K562 (cell line): ENCODE measurements around the gene CREB3L1. TPM values are rescaled to one million over a fixed set of nuclear protein-coding genes. Genes with fewer than 3 reads are reported as not detected.

Experiments
- CBX8 ChIP-seq: fragments of 200-600 bp; sonication (generic); IDR thresholded peaks from 2 replicates; pipeline ENCODE4 v1.6.1; 2012; ENCODE audit warnings: borderline replicate concordance, mixed run types, low read depth, mild to moderate bottlenecking, moderate library complexity, mixed read lengths, low read length, control low read depth, inconsistent platforms; ENCODE audit not compliant: poor library complexity, severe bottlenecking; ENCODE audit errors: extremely low read depth
- CTBP1 ChIP-seq: fragments of 450-650 bp; IDR thresholded peaks from 2 replicates; pipeline ENCODE4 v1.6.1; 2016; ENCODE audit warnings: borderline replicate concordance
- CXXC5 ChIP-seq: fragments of 250-450 bp; sonication (Bioruptor Pico); IDR thresholded peaks from 2 replicates; pipeline ENCODE4 v1.8.0; 2022; ENCODE audit warnings: inconsistent platforms, mild to moderate bottlenecking, moderate library complexity
- GTF2E2 ChIP-seq: fragments of 200-800 bp; sonication (Bioruptor generic); IDR thresholded peaks from 2 replicates; pipeline ENCODE4 v1.6.1; 2016; ENCODE audit warnings: missing genetic modification characterization, missing compliant biosample characterization
- KLF1 ChIP-seq: fragments of 450-650 bp; IDR thresholded peaks from 2 replicates; pipeline ENCODE4 v1.6.1; 2016; ENCODE audit warnings: missing genetic modification characterization, missing compliant biosample characterization
- NKRF ChIP-seq: fragments of 450-650 bp; IDR thresholded peaks from 2 replicates; pipeline ENCODE4 v1.6.1; 2016; ENCODE audit warnings: borderline replicate concordance
- NR2C2 ChIP-seq, 2 experiments: fragments of 200-800 bp in 1 of 2; sonication (Bioruptor generic) in 1 of 2; sonication (generic) in 1 of 2; formaldehyde crosslinking in 1 of 2; IDR thresholded peaks; 2 replicates each; pipeline versions ENCODE4 v1.6.1 to v1.8.0; 2016 to 2022; ENCODE audit warnings: mild to moderate bottlenecking in 1 of 2, missing compliant biosample characterization in 1 of 2, missing genetic modification characterization in 1 of 2, missing genetic modification reagents in 1 of 2
- PATZ1 ChIP-seq: fragments of 250-450 bp; sonication (Bioruptor Pico); IDR thresholded peaks from 2 replicates; pipeline ENCODE4 v1.5.0; 2020; ENCODE audit warnings: mild to moderate bottlenecking, borderline replicate concordance
- RBBP5 ChIP-seq: fragments of 200-600 bp; sonication (generic); IDR thresholded peaks from 2 replicates; pipeline ENCODE4 v1.6.1; 2012; ENCODE audit warnings: borderline replicate concordance, mild to moderate bottlenecking, low read length, control low read depth, inconsistent platforms; ENCODE audit not compliant: insufficient read depth, poor library complexity, severe bottlenecking
- RFX7 ChIP-seq: fragments of 250-450 bp; sonication (Bioruptor Pico); IDR thresholded peaks from 2 replicates; pipeline ENCODE4 v1.5.1; 2021; ENCODE audit warnings: mild to moderate bottlenecking
- USF1 ChIP-seq: sonication (generic); formaldehyde crosslinking; IDR thresholded peaks from 2 replicates; pipeline ENCODE4 v1.9.0; 2022; ENCODE audit warnings: mild to moderate bottlenecking, missing genetic modification reagents
- ZBTB1 ChIP-seq: sonication (generic); formaldehyde crosslinking; IDR thresholded peaks from 2 replicates; pipeline ENCODE4 v1.8.1; 2023; ENCODE audit warnings: missing genetic modification reagents, low read depth, mild to moderate bottlenecking, borderline replicate concordance
- ZBTB7A ChIP-seq: IDR thresholded peaks from 2 replicates; pipeline ENCODE4 v1.6.1; 2011; ENCODE audit warnings: low read depth, mild to moderate bottlenecking, low read length, moderate library complexity, borderline replicate concordance; ENCODE audit not compliant: control insufficient read depth
- ZNF165 ChIP-seq: fragments of 250-450 bp; sonication (Bioruptor Pico); IDR thresholded peaks from 2 replicates; pipeline ENCODE4 v1.4.0; 2020; ENCODE audit warnings: borderline replicate concordance
- ZNF699 ChIP-seq: fragments of 250-450 bp; sonication (Bioruptor Pico); IDR thresholded peaks from 2 replicates; pipeline ENCODE4 v1.8.0; 2021; ENCODE audit warnings: mild to moderate bottlenecking, moderate library complexity; ENCODE audit not compliant: insufficient replicate concordance
- ZNF740 ChIP-seq, 3 experiments: fragments of 200-800 bp in 1 of 3; sonication (Bioruptor generic) in 1 of 3; sonication (generic) in 1 of 3; formaldehyde crosslinking in 1 of 3; IDR thresholded peaks; 2 replicates each; pipeline versions ENCODE4 v1.6.1 to v1.8.0; 2016 to 2022; ENCODE audit warnings: mild to moderate bottlenecking in 2 of 3, missing compliant biosample characterization in 2 of 3, missing genetic modification characterization in 2 of 3, missing genetic modification reagents in 1 of 3
- polyA plus RNA-seq, 8 experiments: library from polyadenylated mRNA; depleted of rRNA in 4 of 8; stranded (reverse) in 5 of 8; unstranded in 3 of 8; fragments of >200 nt; fragmentation: Nextera tagmentation in 2 of 8; fragmentation: Illumina TruSeq in 1 of 8; extraction: Ambion mirVana in 2 of 8; extraction: Trizol in 1 of 8; gene quantifications; 2 replicates each; pipeline versions ENCODE4 v1.2.1 to v1.2.3, GENCODE V29; 2011 to 2014; ENCODE audit warnings: inconsistent platforms in 1 of 8, missing spikeins in 1 of 8
- total RNA-seq, 7 experiments: library from RNA; depleted of rRNA in 6 of 7; stranded (reverse); fragments of >200 nt in 6 of 7; fragmentation: Illumina TruSeq in 2 of 7; extraction: Trizol in 2 of 7; gene quantifications; 2 replicates each; pipeline versions ENCODE4 v1.2.1 to v1.2.3, GENCODE V29; 2011 to 2021; ENCODE audit warnings: low replicate concordance in 1 of 7

Gene CREB3L1
- total and polyA plus RNA-seq, 9 of the 15 experiments (the other 6 are each of a cell fraction or from before 2014, with no cell fraction given), result 1.2 to 27.6 (median 3.7) TPM

GRCh38 chr11:46352063-46352841 is 74.8 kb downstream of the CREB3L1 start (continued):
- TF ChIP-seq NKRF (peak; percentile 43; the same call in 1 of the 2 replicates), ZNF699 (CRISPR knock-in tag) (no peak), CTBP1 (peak; percentile 62; the same call in 1 of the 2 replicates), NR2C2 (CRISPR knock-in tag; IDR thresholded peaks at IDR 0.05) (no peak), NR2C2 (tag; IDR thresholded peaks at IDR 0.05) (no peak), CXXC5 (CRISPR knock-in tag) (0 out of 2 replicates have a peak, but pooled peaks have one; percentile 24), ZNF165 (no peak), ZNF740 (CRISPR knock-in tag; IDR thresholded peaks at IDR 0.05) (peak; percentile 45; the same call in 1 of the 2 replicates), ZNF740 (tag; IDR thresholded peaks at IDR 0.05) (no peak), PATZ1 (CRISPR knock-in tag) (no peak), KLF1 (tag) (no peak), ZBTB1 (CRISPR knock-in tag) (no peak), CBX8 (no peak), RFX7 (CRISPR knock-in tag) (no peak), USF1 (CRISPR knock-in tag) (peak; percentile 36; the same call in 1 of the 2 replicates), GTF2E2 (tag) (no peak), ZBTB7A (peak; percentile 77), RBBP5 (peak; percentile 41)
